Mononuclear cell (primary cell): ENCODE data around the gene CYB5R3. TPM values are rescaled to one million over a fixed set of nuclear protein-coding genes. Genes with fewer than 3 reads are reported as not detected.

Source experiments
- H3K27me3 ChIP-seq: 2 replicates; pipeline ENCODE4 v1.6.0; 2011; ENCODE audit warnings: low read length, control low read depth; ENCODE audit not compliant: insufficient read depth
- H3K4me1 ChIP-seq: 2 replicates; pipeline ENCODE4 v1.5.1; 2011; ENCODE audit warnings: mild to moderate bottlenecking, low read length, control low read depth; ENCODE audit not compliant: insufficient read depth
- H3K4me3 ChIP-seq: 2 replicates; pipeline ENCODE4 v1.5.1; 2011; ENCODE audit warnings: mild to moderate bottlenecking, low read length, moderate library complexity
- H3K9me3 ChIP-seq: 2 replicates; pipeline ENCODE4 v1.5.1; 2011; ENCODE audit warnings: low read depth, mild to moderate bottlenecking, control low read depth, low read length
- total RNA-seq: library from RNA; depleted of rRNA; stranded (reverse); fragments of >200 nt; gene quantifications from one replicate; pipeline ENCODE4 v1.2.3, GENCODE V29; 2012

Gene CYB5R3
- total RNA-seq, 1 donor = 28.1 TPM

GRCh38 chr22:42643634-42644421, 5.4 kb downstream of the CYB5R3 start:
- Histone ChIP-seq H3K9me3 (no peaks in the 10 kb centered on the region), H3K4me3 (no peak overlapping the region), H3K27me3 (no peaks in the 10 kb centered on the region), H3K4me1 (peaks cover 63% of the 10 kb centered on the region)

- Histone ChIP-seq H3K9me3 (no peaks in the 10 kb centered on the region), H3K27me3 (no peaks in the 10 kb centered on the region), H3K4me1 (peaks cover 56% of the 10 kb centered on the region), H3K4me3 (no peak overlapping the region)
Observed at GRCh38 chr22:42642806-42643633, 6.2 kb downstream of the CYB5R3 start.

- Histone ChIP-seq H3K27me3 (no peaks in the 10 kb centered on the region), H3K4me3 (no peak overlapping the region), H3K4me1 (peaks cover 45% of the 10 kb centered on the region), H3K9me3 (no peaks in the 10 kb centered on the region)
Observed at GRCh38 chr22:42641801-42642413, 7.3 kb downstream of the CYB5R3 start.

GRCh38 chr22:42639541-42640241, 9.5 kb downstream of the CYB5R3 start:
- Histone ChIP-seq H3K4me1 (peaks cover 22% of the 10 kb centered on the region), H3K9me3 (no peaks in the 10 kb centered on the region), H3K27me3 (no peaks in the 10 kb centered on the region), H3K4me3 (no peak overlapping the region)

- Histone ChIP-seq H3K9me3 (no peaks in the 10 kb centered on the region), H3K4me1 (peaks cover 2% of the 10 kb centered on the region), H3K27me3 (no peaks in the 10 kb centered on the region), H3K4me3 (no peak overlapping the region)
Observed at GRCh38 chr22:42637555-42637954, 11.6 kb downstream of the CYB5R3 start.

- Histone ChIP-seq H3K9me3 (no peaks in the 10 kb centered on the region), H3K4me1 (no peaks in the 10 kb centered on the region), H3K4me3 (no peak overlapping the region), H3K27me3 (no peaks in the 10 kb centered on the region)
Observed at GRCh38 chr22:42636506-42636905, 12.7 kb downstream of the CYB5R3 start.

- Histone ChIP-seq H3K4me1 (no peaks in the 10 kb centered on the region), H3K4me3 (no peak overlapping the region), H3K9me3 (no peaks in the 10 kb centered on the region), H3K27me3 (no peaks in the 10 kb centered on the region)
Observed at GRCh38 chr22:42635531-42635930, 13.7 kb downstream of the CYB5R3 start.

- no peak overlapping the region for H3K4me3 ChIP-seq
- no peaks in the 10 kb centered on the region for H3K9me3 ChIP-seq
- H3K27me3 ChIP-seq = no peaks in the 10 kb centered on the region
- H3K4me1 ChIP-seq = no peaks in the 10 kb centered on the region
Observed at GRCh38 chr22:42633013-42633412, 16.2 kb downstream of the CYB5R3 start.

GRCh38 chr22:42632096-42632495, 17.1 kb downstream of the CYB5R3 start:
- Histone ChIP-seq H3K4me3 (no peak overlapping the region), H3K4me1 (no peaks in the 10 kb centered on the region), H3K9me3 (no peaks in the 10 kb centered on the region), H3K27me3 (no peaks in the 10 kb centered on the region)

GRCh38 chr22:42630901-42631602, 18.1 kb downstream of the CYB5R3 start:
- Histone ChIP-seq H3K27me3 (no peaks in the 10 kb centered on the region), H3K9me3 (no peaks in the 10 kb centered on the region), H3K4me1 (no peaks in the 10 kb centered on the region), H3K4me3 (no peak overlapping the region)

- H3K27me3 ChIP-seq = no peaks in the 10 kb centered on the region
- no peak overlapping the region for H3K4me3 ChIP-seq
- H3K9me3 ChIP-seq = no peaks in the 10 kb centered on the region
- H3K4me1 ChIP-seq = no peaks in the 10 kb centered on the region
Observed at GRCh38 chr22:42630211-42630610, 19.0 kb downstream of the CYB5R3 start.

- H3K4me3 ChIP-seq = no peak overlapping the region
- H3K4me1 ChIP-seq = peaks cover 11% of the 10 kb centered on the region
- no peaks in the 10 kb centered on the region for H3K9me3 ChIP-seq
- H3K27me3 ChIP-seq = no peaks in the 10 kb centered on the region
Observed at GRCh38 chr22:42627981-42628380, 21.2 kb downstream of the CYB5R3 start.

- H3K9me3 ChIP-seq = no peaks in the 10 kb centered on the region
- H3K4me3 ChIP-seq = no peak overlapping the region
- H3K27me3 ChIP-seq = no peaks in the 10 kb centered on the region
- H3K4me1 ChIP-seq = peaks cover 19% of the 10 kb centered on the region
Observed at GRCh38 chr22:42626951-42627625, 22.1 kb downstream of the CYB5R3 start.

- Histone ChIP-seq H3K4me3 (no peak overlapping the region), H3K4me1 (peaks cover 23% of the 10 kb centered on the region), H3K27me3 (no peaks in the 10 kb centered on the region), H3K9me3 (no peaks in the 10 kb centered on the region)
Observed at GRCh38 chr22:42626431-42626830, 22.8 kb downstream of the CYB5R3 start.
